ENCODE measurements around the gene FOXP1.

Gene FOXP1

GRCh38 chr3:71244153-71244825, 339.2 kb downstream of the FOXP1 start:
- in situ Hi-C loops (cut with MboI; ENCODE audit: low pct_unique_long_range_greater_than_20kb, low sequenced_read_pairs, unreplicated experiment), result no loop called here
- no peak for DNase-seq (ENCODE audit: low spot score)

GRCh38 chr3:71243229-71243628, 340.3 kb downstream of the FOXP1 start:
- no peak for DNase-seq (ENCODE audit: low spot score)
- in situ Hi-C loops (cut with MboI; ENCODE audit: low pct_unique_long_range_greater_than_20kb, low sequenced_read_pairs, unreplicated experiment), result no loop called here
- TF ChIP-seq, protein P1, sequence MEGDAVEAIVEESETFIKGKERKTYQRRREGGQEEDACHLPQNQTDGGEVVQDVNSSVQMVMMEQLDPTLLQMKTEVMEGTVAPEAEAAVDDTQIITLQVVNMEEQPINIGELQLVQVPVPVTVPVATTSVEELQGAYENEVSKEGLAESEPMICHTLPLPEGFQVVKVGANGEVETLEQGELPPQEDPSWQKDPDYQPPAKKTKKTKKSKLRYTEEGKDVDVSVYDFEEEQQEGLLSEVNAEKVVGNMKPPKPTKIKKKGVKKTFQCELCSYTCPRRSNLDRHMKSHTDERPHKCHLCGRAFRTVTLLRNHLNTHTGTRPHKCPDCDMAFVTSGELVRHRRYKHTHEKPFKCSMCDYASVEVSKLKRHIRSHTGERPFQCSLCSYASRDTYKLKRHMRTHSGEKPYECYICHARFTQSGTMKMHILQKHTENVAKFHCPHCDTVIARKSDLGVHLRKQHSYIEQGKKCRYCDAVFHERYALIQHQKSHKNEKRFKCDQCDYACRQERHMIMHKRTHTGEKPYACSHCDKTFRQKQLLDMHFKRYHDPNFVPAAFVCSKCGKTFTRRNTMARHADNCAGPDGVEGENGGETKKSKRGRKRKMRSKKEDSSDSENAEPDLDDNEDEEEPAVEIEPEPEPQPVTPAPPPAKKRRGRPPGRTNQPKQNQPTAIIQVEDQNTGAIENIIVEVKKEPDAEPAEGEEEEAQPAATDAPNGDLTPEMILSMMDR (IDR thresholded peaks at IDR 0.05; ENCODE audit: extremely low read depth, insufficient read depth, missing control alignments), result no peak

More at GRCh38 chr3:71244153-71244825, 339.2 kb downstream of the FOXP1 start:
- TF ChIP-seq, protein P1 (IDR thresholded peaks at IDR 0.05; ENCODE audit: extremely low read depth, insufficient read depth, missing control alignments), result peak; percentile 2

- DNase-seq (ENCODE audit: low spot score), result no peak
- in situ Hi-C loops (cut with MboI; ENCODE audit: low pct_unique_long_range_greater_than_20kb, low sequenced_read_pairs, unreplicated experiment), result no loop called here
- TF ChIP-seq, protein P1 (IDR thresholded peaks at IDR 0.05; ENCODE audit: extremely low read depth, insufficient read depth, missing control alignments), result no peak
These were observed 341.5 kb downstream of the FOXP1 start for GRCh38 chr3:71241981-71242560.

DNA sequence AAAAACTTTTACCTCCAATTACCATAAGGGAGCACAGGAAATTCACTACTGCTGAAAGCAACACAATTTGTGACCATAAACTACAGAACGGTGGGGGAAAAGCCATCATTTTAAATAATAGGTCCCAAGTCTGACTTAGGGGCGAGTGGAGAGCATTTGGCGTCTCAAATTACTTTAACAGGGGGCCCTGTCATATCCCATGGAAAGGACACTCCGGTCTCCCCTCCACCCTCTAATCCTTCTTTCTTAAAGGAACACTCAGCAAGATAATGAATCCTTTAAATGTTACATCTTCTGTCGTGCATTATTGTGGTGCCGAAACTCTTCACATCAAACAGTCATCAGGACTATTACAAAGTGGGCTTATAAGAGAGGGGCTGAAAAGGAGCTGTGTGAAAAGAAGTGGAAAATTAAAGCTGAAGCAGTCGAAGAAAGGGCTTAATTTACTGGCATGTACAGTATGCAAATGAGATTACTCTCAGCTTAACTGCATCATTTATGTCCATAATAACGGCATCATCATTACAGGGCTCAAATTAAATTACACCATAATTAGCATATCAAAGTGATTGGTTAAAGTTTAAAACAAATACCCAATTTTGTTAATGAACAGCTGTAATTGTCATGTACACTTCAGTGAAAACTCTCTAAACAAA, 342.2 kb downstream of the FOXP1 start:
- TF ChIP-seq, protein P1 (IDR thresholded peaks at IDR 0.05; ENCODE audit: extremely low read depth, insufficient read depth, missing control alignments), result no peak
- in situ Hi-C loops (cut with MboI; ENCODE audit: low pct_unique_long_range_greater_than_20kb, low sequenced_read_pairs, unreplicated experiment), result no loop called here
- DNase-seq (ENCODE audit: low spot score), result no peak

- no peak for DNase-seq (ENCODE audit: low spot score)
- TF ChIP-seq, protein P1 (IDR thresholded peaks at IDR 0.05; ENCODE audit: extremely low read depth, insufficient read depth, missing control alignments), result no peak
- in situ Hi-C loops (cut with MboI; ENCODE audit: low pct_unique_long_range_greater_than_20kb, low sequenced_read_pairs, unreplicated experiment), result no loop called here
These were observed 343.5 kb downstream of the FOXP1 start for GRCh38 chr3:71240034-71240433.

DNA sequence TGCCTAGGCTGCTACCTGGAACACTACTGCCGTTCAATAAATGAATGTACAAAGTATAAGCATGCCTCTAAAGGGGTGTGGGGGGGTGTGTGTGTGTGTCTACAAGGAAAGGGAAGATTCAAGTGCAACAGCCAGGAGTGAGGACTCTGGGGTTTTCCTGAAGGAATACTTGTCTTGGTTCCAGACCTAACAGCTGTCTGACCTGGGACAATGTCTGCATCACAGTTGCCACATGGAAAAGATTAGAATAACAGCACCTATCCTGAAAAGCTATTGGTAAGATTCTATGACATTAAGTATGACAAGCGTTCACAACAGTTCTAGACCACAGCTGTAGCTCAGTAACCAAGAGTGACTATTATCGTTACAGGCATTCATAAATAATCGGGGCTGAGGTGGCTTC, 345.2 kb downstream of the FOXP1 start:
- in situ Hi-C loops (cut with MboI; ENCODE audit: low pct_unique_long_range_greater_than_20kb, low sequenced_read_pairs, unreplicated experiment), result no loop called here
- TF ChIP-seq, protein P1 (IDR thresholded peaks at IDR 0.05; ENCODE audit: extremely low read depth, insufficient read depth, missing control alignments), result no peak
- DNase-seq (ENCODE audit: low spot score), result no peak

Measured in GM13977 (cell line).